Stimulated activated CD4-positive, alpha-beta T cell treated with anti-CD3 and anti-CD28 coated beads, Interleukin-4, amount 100 ng/mL, for 1 hour (primary cell): ENCODE results near the gene COX5A.
A peak's percentile ranks its signal among the peaks of the same experiment; 100 is the strongest.
"Not testable (repeated sequence)": the region's sequence is repeated elsewhere in the genome, so short reads cannot be mapped to it uniquely, and the experiment has no call there.

Source experiments
- DNase-seq: peaks from one replicate; pipeline ENCODE4 v3.0.0-alpha.2; 2020

The COX5A gene

DNA sequence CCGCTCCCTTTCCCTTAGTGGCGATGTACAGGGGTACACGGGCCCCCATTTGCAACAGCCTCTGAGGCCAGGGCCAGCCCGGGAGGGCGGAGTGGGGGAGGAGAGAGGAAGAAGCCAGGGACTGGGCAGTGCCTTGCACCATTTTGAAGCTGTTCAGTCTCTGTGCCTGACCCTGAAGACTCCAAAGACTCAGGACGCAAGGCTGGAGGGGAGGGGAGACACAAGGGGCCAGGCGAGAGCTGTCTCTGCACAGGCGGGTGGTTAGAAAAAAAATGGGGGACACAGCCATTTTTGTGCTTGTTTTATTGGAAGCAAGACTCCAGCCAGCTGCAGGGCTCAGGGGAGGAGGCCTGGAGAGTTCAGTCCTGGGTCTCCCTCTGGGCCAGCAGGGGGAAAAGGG lies 17.1 kb upstream of the COX5A start:
- DNase-seq = no peak

DNA sequence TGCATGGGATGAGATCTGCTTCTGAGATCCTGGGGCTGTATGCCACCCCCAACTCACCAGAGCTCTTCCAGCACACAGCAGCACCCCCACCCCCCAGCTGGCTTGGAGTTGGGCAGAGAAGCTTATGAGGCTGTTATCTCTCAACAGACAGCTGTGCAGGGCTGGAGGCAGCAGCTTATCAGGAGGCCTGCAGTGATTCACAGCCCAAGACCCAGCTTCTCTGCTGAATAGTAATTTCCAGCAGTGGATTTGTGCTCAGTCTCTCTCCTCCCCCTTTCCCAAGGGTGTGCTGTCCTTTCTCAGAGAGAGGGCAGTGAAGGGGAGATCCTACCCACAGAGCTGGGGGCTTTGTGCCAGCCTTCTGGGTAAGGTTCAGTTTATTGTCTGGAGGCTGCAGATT lies 16.6 kb upstream of the COX5A start:
- DNase-seq = no peak

DNA sequence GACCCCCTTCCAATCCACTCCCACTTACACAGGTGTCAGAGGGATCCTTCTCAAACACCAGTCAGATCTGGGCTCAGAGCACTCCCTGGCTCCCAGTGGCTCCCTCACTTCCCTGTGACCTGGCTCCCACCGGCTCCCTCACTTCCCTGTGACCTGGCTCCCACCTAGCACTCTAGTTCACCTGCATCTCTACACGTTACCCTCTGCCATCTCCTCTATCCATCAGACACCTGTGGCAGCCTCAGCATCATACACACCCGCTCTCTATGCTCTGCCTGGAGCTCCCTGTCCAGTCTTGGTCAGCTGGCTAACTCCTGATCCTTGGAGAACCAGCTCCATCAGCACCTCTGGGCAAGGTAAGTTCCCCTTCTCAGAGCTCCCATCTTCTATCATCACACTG lies 13.1 kb upstream of the COX5A start:
- no peak for DNase-seq

DNA sequence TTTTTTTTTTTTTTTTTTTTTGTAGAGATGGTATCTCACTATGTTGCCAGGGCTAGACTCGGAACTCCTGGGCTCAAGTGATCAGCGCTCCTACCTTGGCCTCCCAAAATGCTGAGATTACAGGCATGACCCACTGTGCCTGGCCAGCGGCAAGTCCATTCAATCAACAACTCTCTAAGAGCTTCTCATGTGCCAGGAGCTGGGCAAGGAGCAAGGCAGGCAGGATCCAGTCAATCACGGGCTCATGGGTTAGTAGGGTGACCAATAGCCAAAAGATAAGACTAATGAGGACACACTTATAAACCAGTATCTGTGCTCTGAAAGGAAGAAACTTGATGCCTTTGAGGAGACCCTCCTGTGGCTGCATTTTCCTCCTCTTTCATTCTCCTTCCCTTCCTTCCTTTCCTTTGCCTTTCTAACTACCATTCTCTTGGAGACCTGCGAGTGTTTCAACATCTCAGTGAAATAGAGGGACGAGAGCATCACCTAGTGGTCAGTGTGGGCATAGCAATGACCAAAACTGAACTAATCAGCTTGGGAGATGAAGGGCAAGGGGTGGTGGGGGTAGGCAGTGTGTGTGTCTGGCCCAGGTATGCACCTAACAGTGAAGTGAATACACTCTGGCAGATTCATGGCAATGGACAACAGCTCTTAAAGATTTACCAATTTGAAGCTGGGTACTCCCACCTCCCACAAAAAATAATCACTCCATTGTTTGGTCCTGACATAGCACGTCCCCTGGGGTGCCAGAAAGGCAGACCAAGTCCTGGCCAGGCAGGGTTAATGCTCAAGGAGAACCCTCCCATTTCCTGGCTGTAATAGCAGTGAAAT lies 12.4 kb upstream of the COX5A start:
- peak; percentile 74 for DNase-seq

DNA sequence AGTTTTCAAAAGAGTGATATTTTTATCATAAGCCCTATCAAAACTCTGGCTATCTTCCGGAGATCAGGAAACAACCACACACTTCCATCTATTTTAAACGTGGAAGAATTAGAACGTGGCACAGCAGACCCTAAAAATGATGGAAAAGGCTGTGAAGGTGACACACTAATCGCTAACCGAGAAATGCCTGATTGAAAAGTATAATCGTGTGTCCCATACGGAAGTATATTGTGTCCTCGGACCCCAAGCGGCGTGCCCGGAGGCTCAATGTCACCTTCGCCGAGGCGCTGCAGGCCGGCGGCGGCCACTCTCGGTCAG lies 642 bp downstream of the COX5A start:
- DNase-seq = no peak

DNA sequence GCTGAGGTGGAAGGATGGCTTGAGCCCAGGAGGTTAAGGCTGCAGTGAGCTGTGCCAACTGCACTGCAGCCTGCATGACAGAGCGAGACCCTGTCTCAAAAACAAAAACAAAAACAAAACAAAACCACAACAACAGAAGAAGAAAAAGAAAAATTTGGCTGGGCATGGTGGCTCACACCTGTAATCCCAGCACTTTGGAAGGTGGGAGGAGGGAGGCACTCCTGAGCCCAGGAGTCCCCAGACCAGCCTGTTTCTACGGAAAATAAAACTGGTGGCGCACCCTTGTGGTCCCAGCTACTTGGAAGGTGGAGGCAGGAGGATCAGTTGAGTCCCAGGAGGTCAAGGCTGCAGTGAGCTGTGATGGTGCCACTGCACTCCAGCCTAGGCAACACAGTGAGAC lies 2.7 kb downstream of the COX5A start:
- not testable (repeated sequence) for DNase-seq

DNA sequence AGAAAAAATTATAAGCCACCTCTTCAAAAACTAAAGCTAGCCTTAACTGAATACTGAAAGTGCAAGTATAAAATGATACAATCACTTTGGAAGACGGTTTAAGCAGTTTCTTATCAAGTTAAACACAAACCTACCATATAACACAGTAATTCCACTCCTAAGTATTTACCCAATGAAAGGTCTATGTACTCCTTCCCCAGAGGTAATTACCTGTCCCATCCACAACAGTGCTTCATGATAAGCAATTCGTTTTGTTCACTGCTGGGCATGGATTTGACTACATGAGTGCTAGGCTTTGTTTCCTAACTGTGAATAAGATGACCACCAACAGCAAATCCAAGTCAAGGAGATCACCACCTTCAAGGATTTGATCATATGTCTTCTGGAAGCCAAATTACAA lies 4.3 kb downstream of the COX5A start:
- DNase-seq = no peak

DNA sequence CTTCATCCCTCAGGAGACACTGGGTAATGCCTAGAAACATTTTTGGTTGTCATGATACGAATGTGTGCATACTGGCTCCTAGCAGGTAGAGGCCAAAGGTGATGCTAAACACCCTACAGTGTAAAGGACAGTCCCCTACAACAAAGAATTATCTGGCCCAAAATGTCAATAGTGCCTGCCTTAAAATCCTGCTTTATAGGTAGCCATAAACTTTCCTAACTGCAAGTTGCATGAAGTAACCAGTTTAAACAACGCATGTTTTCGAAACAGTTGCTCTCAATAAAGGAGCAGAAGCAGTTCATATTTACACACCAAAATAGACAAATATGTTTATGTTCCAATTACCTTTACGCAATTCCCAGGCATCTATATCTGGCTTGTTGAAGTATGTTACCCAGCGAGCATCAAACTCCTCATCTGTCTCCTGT lies 9.1 kb downstream of the COX5A start:
- DNase-seq = no peak

DNA sequence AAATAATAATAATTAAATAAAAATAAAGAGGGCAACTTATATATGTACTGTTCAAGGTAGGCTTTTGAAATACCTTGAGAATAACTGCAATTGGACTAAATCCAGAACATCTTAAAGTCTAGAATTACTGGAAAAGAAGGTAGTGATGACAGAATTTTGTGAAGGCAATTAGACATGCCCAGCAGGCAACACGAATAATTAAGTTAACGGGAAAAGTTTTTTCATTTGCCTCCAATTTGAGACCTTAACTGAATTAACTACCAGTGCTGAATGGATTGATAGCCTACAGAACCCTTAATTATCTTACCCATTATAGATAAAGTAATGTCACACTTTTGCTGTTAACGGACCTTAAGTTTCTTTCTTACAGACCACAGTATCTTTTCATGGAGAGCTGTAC lies 13.3 kb downstream of the COX5A start:
- no peak for DNase-seq

DNA sequence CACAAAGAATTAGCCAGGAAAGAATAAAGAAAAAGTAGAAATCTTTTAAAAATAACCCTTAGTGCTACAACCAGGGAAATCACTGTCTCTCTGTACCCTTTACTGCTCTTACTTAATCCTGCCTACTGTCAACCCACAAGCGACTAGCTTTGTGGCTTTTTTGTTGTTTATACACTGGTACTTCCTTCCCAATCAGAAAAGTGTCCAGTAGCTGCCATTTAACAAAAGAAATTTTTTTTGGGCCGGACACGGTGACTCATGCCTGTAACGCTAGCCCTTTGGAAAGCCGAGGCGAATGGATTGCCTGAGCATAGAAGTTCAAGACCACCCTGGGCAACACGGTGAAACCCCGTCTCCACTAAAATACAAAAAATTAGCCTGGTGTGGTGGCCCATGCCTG lies 17.4 kb downstream of the COX5A start:
- DNase-seq = no peak

DNA sequence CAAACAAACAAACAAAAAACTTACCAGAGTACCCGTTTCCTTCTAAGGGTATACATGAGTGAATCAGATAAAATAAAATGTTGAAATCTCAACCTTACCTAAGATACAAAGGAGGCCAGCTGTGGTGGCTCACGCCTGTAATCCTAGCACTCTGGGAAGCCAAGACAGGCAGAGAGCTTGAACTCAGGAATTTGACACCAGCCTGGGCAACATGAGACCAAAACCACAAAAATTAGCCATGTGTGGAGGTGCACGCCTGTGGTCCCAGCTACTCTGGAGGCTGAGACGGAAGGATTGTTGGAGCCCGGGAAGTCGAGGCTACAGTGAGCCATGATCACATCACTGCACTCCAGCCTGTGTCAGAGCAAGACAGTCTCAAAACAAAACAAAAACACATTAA lies 20.2 kb downstream of the COX5A start:
- DNase-seq = no peak

DNA sequence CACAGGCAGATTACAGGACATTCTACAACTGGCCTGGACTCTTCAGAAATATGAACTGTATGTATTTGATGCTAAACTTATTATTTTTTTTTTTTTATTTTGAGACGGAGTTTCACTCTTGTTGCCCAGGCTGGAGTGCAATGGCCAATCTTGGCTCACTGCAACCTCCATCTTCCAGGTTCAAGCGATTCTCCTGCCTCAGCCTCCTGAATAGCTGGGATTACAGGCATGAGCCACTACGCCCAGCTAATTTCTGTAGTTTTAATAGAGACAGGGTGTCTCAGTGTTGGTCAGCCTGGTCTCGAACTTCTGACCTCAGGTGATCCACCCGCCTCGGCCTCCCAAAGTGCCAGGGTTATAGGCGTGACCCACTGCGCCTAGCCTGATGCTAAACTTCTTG lies 24.1 kb downstream of the COX5A start:
- DNase-seq = not testable (repeated sequence)

DNA sequence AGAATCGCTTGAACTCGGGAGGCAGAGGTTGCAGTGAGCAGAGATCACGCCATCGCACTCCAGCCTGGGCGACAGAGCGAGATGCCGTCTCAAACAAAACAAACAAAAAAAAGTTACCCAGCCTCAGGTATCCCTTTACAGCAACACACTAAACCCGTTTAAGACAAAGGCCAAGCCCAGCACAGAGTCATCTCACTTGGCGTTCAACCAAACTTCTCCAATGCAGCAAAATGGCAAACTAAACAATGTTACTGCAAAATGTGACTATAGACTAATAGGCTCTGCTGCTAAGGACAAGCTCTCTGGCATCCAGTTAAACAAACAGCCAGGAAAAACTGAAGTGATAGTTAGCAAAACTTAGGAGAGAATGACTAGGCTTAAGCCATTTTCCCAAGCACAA lies 24.8 kb downstream of the COX5A start:
- DNase-seq = no peak

DNA sequence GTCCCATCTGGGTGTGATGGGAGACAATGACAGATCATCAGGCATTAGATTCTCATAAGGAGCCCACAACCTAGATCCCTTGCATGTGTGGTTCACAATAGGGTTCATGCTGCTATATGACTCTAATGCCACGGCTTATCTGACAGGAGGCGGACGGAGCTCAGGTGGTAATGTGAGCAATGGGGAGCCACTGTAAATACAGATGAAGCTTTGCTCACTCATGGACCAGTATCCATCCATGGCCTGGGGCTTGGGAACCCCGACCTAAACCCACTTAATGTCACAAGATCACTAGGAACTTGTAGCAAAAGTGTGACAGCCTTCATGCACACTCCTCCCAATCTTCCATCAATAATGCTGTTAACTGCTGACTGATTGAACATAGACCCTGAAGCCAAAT lies 29.2 kb downstream of the COX5A start:
- DNase-seq = no peak

DNA sequence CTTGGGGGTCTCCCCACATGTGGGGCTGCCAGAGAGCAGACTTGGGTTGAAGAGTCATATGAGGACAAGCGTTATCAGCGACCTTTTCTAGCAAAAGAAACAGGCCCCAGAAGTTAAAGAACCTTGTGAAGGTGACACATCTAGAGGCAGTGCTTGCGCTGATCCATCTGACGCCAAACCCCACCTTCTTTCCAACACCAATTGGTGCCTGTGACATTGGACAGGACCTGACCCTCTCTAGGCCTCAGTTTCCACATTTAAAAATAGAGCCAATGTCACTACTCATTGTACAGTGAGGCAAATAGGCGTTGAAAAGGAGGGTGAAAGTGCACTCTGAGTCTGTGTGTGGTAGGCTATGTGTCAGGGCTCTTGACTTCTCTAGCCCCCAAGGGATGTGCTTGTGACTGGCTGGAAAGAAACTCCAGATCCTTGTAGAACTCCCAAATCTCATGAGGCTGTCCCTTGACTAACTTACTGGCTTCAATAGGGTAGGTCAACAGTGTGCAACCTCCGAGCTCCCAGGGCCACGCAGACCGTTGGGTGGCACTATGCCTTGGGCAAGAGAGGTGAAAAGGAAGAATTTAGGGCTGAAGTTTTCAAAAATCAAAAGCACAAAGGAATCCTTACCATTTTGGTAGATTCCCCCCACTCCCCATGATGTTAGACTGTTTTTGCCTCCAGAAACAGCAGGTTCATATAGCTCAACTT lies 30.6 kb downstream of the COX5A start:
- DNase-seq = no peak

DNA sequence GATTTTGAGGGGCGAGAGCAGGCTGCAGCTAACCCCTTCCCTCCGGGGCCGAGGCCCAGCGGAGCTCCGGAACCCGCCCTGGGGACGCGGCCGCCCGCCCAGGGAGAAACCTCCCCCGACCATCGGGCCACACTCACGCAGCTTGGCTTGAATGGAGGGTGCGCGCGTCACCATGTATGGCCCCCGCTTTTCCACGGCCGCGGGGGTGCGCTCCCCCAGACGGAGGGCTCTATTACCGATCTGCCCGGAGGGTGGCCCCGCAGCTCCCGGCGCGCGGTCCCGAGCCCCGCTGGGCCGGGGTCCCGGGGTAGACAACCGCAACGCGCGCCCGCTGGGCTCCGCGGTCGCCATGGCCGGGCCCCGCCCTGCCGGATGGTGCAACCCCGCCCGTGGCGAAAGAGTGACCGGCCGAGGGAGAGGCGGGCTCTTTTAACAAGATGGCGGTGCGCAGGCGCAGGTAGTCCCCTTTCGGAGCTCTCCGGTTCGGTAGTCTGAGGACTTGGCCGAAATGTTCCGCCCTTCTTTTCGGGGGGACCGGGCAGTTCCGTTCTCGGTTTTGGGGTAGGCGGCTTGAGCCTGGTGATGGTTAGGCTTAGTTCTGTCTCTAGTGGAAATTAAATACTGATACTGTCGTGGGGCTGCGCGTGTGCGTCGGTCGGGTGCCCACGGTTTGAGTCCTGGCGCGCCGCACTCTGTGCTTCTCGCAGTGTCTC lies 31.3 kb downstream of the COX5A start, which contains the start of gene FAM219B:
TSS of gene FAM219B (minus strand) at position 402 of the 713 bp plus-strand sequence. CDS start at position 351, 51 bp downstream.
- peak; percentile 77 for DNase-seq

DNA sequence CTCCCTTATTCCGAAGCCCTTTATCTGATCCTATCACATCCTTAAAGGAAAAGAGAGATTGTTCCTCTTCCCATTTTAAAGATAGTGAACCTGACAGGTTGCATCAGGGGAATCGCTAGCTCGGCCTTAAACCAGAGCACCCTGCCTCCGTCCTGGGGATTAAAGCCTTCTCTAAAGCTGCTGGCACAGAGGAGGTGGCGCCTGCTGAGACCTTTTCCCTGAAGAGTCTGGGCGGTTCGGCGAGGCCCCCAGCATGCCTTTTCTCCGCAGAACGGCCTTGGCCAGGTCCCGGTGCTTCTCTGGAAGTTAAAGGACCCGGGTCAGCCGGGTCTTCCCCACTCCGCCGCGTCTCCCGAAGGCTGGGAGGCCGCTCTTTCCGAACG lies 31.8 kb downstream of the COX5A start:
- no peak for DNase-seq

DNA sequence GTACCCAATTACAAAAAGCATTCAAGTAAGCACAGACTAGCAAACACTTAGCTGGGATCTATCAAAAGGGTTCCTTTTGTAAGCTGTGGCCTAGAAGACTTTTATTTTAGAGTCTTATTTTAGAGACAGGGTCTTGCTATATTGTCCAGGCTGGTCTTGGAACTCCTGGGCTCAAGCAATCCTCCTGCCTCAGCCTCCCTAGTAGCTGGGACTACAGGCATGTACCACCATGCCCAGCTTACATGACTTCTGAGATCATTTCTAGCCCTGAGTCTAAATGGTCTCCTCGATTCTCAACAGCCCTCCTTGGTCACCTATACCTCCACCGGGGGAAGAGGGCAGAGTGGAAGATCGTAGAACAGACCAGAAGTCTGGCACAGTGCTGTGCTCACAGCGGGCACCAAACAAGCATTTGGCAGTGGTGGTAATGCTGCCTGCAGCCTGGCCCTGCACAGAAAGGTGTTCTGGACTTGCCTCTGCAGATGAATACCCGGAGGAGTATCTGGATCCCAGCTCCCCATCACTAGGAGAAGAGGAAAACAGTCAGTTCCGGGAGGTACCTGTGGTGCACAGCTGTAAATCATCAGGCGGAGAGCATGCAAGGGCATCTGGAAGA lies 33.6 kb downstream of the COX5A start:
- no peak for DNase-seq

DNA sequence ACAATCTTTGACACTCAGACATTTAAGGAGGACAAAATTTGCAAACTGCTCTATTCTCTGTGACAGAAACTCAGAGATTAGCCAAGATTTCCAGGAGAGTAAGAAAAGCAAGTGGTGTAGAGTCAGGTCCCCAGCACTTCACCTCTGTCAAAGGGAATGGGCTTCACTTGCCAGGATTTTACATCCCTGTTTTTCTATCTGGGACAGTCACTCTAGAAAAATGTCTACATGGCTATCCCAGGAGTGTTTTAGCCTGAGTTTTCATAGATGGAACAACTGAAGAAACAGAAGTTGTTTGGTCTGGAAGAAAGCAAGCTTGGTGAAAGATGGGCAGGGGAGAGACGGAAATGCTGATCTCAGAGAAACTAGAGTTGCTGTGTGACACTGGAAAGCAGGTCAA lies 34.2 kb downstream of the COX5A start:
- no peak for DNase-seq

DNA sequence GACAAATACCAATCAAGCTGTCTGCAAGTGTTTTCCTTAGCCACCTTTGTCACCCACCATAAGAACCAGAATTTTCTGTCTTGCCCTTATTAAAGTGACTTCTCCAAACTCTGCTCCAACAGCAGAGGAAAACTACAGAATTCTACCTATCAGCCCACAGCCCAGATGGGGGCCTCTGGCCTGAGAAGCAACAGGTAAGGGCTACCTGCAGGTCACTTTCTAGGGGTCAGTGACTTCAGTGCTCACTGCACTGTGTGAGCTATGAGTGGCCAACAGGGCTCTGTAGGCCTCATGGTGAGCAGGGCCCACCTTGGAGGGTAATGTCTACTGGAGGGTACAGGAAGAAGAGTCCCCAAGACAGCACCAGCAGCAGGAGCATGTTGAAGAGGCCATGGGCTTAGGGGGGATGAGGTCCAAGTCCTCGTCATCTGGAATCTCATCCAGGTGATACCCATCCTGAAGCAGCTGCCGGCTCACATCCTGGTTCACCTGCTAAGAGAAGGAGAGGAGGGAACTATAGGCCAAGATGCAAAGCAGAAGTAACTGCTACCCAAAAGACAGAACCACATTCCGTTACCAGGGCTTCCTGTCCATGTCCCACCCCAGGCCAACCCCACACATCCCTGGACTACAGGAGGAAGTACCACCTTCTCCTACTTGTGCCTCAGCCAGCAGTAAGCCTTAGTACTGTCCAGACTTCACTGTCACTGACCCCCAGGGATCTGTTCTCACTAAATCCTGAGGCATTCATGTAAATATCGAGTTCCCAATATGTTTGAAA lies 35.4 kb downstream of the COX5A start:
- no peak for DNase-seq

DNA sequence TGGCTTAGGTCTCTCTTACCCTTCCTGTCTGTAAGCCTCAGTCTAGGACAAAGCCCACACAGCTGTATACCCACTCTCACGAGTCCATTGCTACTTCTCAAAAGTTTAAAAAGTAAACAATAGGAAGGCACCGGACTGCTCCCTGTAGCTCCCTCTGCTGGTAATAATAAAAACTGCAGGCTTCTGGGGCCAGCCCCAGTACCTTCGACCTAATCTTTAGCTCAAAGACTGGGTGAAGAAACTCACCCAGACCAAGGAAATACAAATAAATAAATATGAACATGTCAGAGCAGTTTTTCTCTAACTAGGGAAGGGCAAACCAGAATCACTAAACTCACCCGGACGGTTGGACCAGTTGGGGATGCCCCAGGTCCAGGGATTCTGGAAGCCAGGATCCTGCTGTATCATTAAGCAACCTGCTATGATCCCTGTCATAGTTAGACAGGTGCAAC lies 36.2 kb downstream of the COX5A start:
- peak; percentile 50 for DNase-seq

DNA sequence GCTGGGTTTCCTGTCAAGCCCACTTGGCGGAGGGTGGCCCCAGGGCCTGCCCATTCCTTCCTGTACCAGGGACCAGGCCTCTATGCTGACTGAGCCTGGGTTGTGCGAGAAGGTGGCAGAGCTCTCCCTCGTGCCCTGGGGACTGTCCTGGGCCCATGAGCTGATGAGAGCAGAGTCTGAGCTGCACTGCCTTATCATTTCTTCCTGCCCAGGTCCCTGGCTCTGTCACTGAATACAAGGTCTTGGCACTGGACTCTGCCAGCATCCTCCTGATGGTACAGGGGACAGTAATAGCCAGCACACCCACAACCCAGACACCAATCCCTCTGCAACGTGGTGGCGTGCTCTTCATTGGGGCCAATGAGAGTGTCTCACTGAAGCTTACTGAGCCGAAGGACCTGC lies 40.6 kb downstream of the COX5A start:
- DNase-seq = no peak

DNA sequence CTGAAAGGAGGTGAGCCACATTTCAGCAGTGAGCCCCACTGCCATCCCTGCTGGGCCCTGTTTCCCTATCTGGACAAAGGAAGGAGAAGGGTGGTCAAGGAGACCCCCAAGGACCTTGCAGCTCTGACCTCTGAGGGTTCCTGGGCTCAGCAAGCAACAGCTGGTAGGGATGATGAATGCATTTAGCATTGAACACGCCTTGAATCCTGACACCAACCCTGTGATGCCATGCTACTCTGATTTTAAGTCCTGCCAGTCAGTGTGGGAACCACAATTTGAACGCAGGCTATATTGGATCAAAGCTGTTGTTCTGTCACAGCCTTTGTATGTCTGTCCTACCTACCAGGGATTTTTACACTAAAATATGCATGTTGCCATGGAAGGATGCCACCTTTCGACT lies 41.6 kb downstream of the COX5A start:
- no peak for DNase-seq
